ENCODE measurements around the gene PNMA6E.

GRCh38 chrX:153447581-153447960, 46.4 kb upstream of the PNMA6E start:
- TF ChIP-seq CTCF (IDR thresholded peaks at IDR 0.05) (no peak), MAX (IDR thresholded peaks at IDR 0.05) (no peak), CHD2 (IDR thresholded peaks at IDR 0.05; ENCODE audit: low read length, partially characterized antibody) (no peak), ESRRA (IDR thresholded peaks at IDR 0.05; ENCODE audit: borderline replicate concordance, low read length) (no peak), RCOR1 (IDR thresholded peaks at IDR 0.05; ENCODE audit: low read depth, low read length) (no peak)
